Bone marrow (tissue), 2 donors: ENCODE data around the gene MICAL1.

Experiments
- DNase-seq, 2 donors: peaks; one replicate each; lab custom pipeline; 2025; lab: John Stamatoyannopoulos, UW

Gene MICAL1

GRCh38 chr6:109454496-109455436, 806 bp downstream of the MICAL1 start:
- peak; percentile 57 to 71 for DNase-seq

- no peak for DNase-seq
Measured at GRCh38 chr6:109453594-109454495, 1.7 kb downstream of the MICAL1 start.

GRCh38 chr6:109453156-109453555, 2.4 kb downstream of the MICAL1 start:
- DNase-seq, result no peak

- DNase-seq, result no peak
Measured at GRCh38 chr6:109452181-109452580, 3.4 kb downstream of the MICAL1 start.

- no peak for DNase-seq
Measured at GRCh38 chr6:109451376-109451775, 4.2 kb downstream of the MICAL1 start.

GRCh38 chr6:109450801-109451200, 4.8 kb downstream of the MICAL1 start:
- no peak for DNase-seq

GRCh38 chr6:109449795-109450673, 5.5 kb downstream of the MICAL1 start:
- DNase-seq, result no peak

- DNase-seq, result no peak
Measured at GRCh38 chr6:109449064-109449794, 6.3 kb downstream of the MICAL1 start.

GRCh38 chr6:109448615-109449014, 7.0 kb downstream of the MICAL1 start:
- DNase-seq, result no peak

GRCh38 chr6:109447878-109448555, 7.6 kb downstream of the MICAL1 start:
- DNase-seq, result no peak

- no peak for DNase-seq
Measured at GRCh38 chr6:109447087-109447486, 8.5 kb downstream of the MICAL1 start.

- no peak for DNase-seq
Measured at GRCh38 chr6:109446541-109446940, 9.0 kb downstream of the MICAL1 start.

- DNase-seq, result no peak
Measured at GRCh38 chr6:109446072-109446471, 9.5 kb downstream of the MICAL1 start.

- no peak for DNase-seq
Measured at GRCh38 chr6:109445382-109445781, 10.2 kb downstream of the MICAL1 start.

- no peak for DNase-seq
Measured at GRCh38 chr6:109443425-109443950, 12.1 kb downstream of the MICAL1 start.

- no peak for DNase-seq
Measured at GRCh38 chr6:109442393-109442924, 13.1 kb downstream of the MICAL1 start.

- peak; percentile 10 to 74 for DNase-seq
Measured at GRCh38 chr6:109441069-109441816, 14.3 kb downstream of the MICAL1 start.

GRCh38 chr6:109440331-109441068, 15.1 kb downstream of the MICAL1 start, which contains the start of the genes PPIL6 and SMPD2:
TSS of gene PPIL6 (minus strand) at chr6:109440628. CDS start at chr6:109440590, 38 bp downstream.
TSS of gene SMPD2 (plus strand) at chr6:109440724. CDS start at chr6:109441122, 398 bp downstream.
- DNase-seq, result peak; percentile 49 to 85
